Measurements from ENCODE around the gene ZNF860.
A peak's percentile ranks its signal among the peaks of the same experiment; 100 is the strongest.
"Not testable (repeated sequence)": the region's sequence is repeated elsewhere in the genome, so short reads cannot be mapped to it uniquely, and the experiment has no call there.

ZNF860 gene

DNA sequence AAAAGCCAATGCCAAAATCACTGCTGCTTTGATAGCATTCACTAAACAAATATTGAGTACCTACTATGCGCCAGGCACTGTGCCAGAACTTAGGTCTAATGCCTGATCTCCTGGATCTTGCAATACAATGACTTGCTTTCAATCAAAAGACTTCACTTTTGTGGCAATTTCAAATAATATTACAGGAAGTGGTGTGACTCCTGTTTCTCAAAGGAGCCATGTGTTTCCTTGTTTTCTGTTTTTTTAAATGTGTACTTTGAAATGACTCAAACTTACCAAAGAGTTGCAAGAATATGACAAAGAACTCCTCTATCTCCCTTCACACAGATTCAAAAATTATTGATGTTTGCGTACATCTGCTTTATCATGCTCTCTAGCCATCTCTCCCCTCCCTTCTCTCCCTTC lies 18.7 kb upstream of the ZNF860 start:
- DNase-seq: no peak

DNA sequence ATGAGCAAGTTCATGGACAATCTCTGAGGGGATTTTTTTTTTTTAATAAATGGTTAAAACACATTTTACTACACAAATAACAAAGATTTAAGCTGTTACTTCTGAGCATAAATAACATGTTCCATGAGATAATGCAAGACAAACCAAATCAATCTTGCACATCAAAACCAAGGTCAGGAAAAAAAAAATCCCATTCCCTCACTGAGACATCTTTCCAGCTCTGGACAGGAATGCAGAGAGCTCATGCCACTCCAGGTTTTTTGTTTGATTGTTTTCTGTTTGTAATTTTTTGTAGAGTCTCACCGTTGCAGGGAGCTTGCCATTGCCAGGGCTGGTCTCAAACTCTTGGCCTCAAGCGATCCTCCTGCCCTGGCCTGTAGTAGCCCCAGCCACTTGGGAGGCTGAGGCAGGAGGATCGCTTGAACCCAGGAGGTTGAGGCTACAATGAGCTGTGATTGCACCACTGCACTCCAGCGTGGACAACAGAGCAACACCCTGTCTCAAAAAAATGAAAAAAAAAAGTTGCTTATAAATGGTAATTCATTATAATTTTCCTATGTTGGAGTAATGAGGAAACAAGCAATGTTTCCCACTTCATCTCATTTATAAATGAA lies 14.5 kb upstream of the ZNF860 start:
- no peak for DNase-seq

DNA sequence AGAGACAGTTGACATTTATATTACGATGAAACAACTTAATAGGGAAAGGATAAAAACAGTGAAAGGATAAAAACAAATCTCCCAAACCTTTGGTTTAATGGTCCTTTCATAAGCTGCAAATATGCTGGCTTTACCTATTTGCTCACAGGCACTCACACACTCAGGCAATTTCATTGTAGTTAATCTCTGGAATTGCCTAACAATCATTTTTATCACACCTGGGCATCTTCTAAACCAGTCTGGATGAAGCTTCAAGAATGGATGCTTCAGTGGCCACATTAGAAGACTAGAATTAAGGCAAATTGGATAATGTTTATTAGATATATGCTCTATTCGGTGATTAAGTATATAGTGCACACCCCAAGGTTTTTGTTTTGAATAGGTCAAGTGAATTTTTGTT lies 14.0 kb upstream of the ZNF860 start:
- DNase-seq: no peak

- DNase-seq: no peak
These were observed 13.1 kb upstream of the ZNF860 start for GRCh38 chr3:31968369-31968926.

- no peak for DNase-seq
These were observed 12.6 kb upstream of the ZNF860 start for GRCh38 chr3:31968927-31969418.

DNA sequence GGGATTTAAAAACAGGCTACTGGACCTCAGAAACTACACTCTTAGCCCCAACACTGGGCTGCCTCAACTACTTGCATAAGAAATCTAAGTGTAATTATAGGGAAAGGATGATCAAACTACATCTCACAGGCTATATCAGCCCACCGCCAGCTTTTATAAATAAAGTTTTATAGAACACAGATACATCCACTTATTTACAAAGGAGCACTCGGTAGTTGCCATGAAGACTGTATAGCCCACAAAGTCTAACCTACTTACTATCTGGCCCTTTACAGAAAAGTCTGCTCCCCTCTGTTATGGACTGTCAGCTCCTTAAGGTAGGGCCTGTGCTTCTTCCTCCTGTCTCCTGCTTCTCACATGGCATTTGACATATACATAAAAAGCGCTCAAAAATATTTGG lies 9.9 kb upstream of the ZNF860 start:
- DNase-seq: no peak

GRCh38 chr3:31973081-31973480 lies 8.5 kb upstream of the ZNF860 start:
- DNase-seq: no peak

GRCh38 chr3:31973837-31974236 lies 7.7 kb upstream of the ZNF860 start:
- DNase-seq: no peak

GRCh38 chr3:31974471-31974870 lies 7.1 kb upstream of the ZNF860 start:
- no peak for DNase-seq

DNA sequence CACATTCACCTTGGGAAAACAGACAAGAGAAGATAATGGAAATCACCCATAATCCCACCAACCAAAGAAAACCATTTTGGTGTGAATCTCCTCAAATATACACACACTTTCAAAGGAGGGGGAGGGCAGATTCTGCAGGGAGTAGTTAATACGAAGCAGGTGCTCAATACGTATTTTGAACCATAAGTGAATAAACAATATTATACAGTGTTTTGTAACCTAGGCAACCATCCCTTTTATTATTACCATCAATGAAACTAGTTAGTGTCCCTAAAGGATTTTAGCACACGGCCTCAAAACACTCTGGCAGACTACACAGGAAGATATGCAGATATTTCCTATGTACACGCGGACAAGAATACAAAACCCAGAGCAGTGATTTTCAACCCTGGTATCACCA lies 6.6 kb upstream of the ZNF860 start:
- peak; percentile 33 for DNase-seq

DNA sequence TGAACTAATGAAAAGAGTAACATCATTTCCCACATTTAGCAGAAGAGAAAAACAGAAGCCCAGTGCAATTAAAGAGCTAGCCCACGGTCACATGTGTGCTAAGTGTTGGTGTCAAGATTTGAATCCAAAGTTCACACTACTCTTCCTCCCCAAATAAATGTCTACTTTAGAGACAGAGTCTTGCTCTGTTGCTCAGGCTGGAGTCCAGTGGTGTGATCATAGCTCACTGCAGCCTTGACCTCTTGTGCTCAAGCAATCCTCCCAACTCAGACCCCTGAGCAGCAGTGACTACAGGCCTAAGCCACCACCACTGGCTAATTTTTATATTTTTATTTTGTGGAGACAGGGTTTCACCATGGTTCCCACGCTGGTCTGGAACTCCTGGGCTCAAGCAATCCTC lies 5.2 kb upstream of the ZNF860 start:
- no peak for DNase-seq

GRCh38 chr3:31977736-31978135 lies 3.8 kb upstream of the ZNF860 start:
- DNase-seq: no peak

GRCh38 chr3:31978553-31978952 lies 3.0 kb upstream of the ZNF860 start:
- no peak for DNase-seq

DNA sequence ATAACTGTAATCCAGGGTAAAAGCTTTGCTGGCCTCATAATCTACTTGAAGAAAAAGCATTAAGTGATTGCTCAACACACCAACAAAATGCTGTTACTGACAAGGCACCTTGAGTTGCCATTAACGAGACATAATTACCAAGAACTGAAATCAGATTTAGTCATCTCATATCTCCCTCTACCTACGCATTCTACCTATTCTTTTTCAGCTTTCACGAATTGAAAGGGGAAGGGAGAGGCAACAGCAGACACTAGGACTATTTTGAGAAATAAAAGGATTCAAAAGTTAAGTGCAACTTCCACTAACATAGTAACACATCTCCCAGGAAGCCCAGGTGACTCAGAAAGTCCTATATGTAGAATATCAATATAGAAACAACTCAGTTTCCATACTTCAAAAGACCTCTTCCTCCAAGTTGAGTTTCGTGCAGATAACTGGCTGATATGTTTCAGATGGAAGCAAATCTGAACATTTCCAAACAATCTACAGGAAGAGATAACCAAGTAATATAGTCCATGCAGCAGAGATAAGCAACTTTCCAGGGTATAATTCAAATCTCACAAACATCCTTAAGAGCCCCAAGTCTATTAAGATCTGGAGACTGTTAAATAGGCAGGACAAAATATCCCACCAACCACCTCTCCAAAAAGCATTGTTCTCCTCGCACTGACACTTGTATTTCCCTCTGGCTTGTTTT lies 2.4 kb upstream of the ZNF860 start:
- DNase-seq: no peak

GRCh38 chr3:31980530-31981205 lies 882 bp upstream of the ZNF860 start:
- DNase-seq: peak; percentile 62

DNA sequence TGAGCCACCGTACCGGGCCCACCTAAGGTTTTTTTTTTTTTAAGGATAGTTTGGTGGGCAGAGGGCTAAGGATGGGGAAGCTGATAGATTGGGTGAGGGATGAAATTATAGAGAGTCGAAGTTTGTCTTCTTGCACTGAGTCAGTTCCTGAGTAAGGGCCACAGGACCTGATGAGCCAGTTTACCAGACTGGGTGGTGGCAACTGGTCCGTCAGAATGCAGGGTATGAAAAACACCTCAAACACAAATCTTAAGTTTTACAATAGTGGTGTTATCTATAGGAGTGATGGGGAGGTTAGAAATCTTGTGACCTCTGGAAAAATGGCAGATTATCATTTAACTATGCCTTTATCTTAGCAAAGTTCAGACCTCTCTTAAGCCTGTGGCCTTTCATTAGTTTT lies 2.8 kb downstream of the ZNF860 start:
- DNase-seq: no peak

GRCh38 chr3:31985831-31986230 lies 4.3 kb downstream of the ZNF860 start:
- DNase-seq: no peak

DNA sequence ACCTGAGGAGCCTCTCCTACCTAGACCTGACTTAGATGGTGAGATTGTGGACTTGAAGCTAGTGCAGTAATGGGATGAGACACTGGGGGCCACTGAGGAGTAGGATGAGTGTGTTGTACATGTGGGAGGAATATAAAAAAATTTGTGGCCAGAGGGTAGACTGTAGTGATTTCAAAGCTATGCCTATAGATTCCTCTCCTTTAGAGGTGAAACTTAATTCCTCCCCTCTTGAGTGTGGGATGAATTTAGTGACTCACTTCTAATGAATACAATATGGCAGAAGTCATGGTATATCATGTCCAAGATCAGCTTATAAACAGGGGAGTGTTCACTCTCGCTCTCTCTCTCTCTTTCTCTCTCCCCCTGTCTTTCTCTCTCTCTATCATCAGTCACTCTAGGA lies 6.7 kb downstream of the ZNF860 start:
- no peak for DNase-seq

DNA sequence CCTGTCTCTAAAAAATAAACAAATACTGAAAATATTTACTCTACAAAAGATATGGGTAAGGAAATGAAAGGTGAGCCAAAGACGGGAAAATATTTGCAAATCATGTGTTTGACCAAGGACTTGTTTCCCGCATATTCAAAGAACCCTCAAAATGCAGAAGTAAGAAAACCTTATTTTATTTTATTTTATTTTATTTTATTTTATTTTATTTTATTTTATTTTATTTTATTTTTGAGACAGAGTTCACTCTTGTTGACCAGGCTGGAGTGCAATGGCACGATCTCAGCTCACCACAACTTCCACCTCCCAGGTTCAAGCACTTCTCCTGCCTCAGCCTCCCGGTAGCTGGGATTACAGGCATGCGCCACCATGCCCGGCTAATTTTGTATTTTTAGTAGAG lies 11.4 kb downstream of the ZNF860 start:
- DNase-seq: not testable (repeated sequence)

GRCh38 chr3:31993843-31994242 lies 12.3 kb downstream of the ZNF860 start:
- no peak for DNase-seq

DNA sequence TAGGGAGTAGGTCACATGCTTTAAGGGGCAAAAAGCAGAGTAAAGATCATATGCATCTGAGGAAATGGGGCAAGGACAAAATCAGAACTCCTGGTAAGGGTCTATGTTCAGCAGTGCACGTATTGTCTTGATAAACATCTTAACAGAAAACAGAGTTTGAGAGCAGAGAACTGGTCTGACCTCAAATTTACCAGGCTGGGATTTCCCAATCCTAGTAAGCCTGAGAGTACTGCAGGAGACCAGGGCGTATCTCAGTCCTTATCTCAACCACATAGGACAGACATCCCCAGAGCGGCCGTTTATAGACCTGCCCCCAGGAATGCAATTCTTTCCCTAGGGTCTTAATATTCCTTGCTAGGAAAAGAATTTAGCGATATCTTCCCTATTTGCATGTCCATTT lies 13.5 kb downstream of the ZNF860 start:
- DNase-seq: not testable (repeated sequence)

DNA sequence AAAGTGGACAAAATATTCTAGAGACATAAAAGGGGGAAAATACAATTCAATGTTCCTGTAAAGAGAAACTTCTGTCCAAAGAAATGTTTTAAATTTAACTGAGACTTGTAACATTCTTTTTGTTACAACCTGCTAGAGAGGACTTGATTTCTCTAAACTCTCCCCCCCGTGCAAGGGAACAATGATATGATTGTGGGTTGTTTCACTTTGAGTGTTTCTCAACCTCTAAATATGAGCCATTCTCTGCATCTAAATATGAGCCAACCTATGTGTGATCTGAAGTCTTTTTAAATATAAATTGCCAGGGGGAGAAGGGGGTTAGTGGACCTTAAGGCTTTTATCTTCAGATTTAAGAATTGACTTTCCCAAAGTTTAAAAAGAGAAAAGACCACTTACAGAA lies 14.6 kb downstream of the ZNF860 start:
- no peak for DNase-seq

DNA sequence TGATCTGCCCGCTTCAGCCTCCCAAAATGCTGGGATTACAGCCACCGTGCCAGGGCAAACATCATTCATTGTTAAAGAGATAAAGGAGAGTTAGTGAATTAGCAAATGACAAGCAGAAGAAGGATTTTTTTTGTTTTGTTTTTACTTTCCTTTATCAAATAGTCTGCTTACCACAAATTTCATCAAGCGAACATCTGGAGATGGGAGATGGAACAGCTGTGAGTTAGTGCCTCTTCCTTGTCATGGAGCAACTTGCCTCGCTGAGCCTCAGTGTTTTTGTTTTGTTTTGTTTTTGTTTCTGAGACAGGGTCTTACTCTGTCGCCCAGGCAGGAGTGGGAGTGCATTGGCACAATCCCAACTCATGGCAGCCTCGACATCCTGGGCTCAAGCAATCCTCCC lies 15.9 kb downstream of the ZNF860 start:
- no peak for DNase-seq

- DNase-seq: no peak
These were observed 18.4 kb downstream of the ZNF860 start for GRCh38 chr3:31999907-32000439.
